Measurements from ENCODE around the gene UTP4.

DNA sequence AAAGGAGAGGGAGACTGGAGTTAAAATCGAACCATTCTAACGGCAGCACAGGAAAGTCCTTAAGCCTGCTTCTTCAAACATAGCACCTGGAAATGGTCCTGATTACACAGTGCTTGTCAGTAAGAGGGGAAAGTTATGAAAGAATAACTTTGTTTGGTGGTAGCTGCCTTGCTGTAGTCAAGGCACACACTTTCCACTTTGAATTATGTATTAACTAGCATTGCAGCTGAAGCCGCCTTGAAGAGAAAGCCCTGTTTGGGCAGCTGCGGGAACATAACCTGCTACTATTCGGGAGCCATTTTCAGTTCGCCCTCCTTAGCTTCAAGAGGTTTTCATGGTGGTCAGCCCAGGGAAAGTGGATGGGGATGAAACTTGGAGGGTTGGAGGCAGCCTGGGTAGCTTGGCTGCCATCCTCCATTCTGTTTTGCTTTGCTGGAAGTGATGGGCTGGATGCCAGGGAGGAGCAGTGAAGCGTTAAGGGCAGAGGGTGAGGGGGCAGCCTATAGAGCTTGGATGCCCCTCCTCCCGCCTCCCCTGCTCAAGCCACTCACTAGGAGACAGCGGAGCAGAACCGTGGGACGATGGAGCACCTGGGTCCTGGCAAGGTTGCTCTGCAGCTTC, 32.3 kb upstream of the UTP4 start:
- TF ChIP-seq, protein P1, sequence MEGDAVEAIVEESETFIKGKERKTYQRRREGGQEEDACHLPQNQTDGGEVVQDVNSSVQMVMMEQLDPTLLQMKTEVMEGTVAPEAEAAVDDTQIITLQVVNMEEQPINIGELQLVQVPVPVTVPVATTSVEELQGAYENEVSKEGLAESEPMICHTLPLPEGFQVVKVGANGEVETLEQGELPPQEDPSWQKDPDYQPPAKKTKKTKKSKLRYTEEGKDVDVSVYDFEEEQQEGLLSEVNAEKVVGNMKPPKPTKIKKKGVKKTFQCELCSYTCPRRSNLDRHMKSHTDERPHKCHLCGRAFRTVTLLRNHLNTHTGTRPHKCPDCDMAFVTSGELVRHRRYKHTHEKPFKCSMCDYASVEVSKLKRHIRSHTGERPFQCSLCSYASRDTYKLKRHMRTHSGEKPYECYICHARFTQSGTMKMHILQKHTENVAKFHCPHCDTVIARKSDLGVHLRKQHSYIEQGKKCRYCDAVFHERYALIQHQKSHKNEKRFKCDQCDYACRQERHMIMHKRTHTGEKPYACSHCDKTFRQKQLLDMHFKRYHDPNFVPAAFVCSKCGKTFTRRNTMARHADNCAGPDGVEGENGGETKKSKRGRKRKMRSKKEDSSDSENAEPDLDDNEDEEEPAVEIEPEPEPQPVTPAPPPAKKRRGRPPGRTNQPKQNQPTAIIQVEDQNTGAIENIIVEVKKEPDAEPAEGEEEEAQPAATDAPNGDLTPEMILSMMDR (IDR thresholded peaks at IDR 0.05 in 8 of 11, conservative IDR thresholded peaks at IDR 0.05 in 3 of 11), result no peak
- no peak for TF ChIP-seq POLR2A (IDR thresholded peaks at IDR 0.05)
- no peak for TF ChIP-seq POLR2AphosphoS5 (IDR thresholded peaks at IDR 0.05)
